ENCODE results near the gene KNSTRN.

The KNSTRN gene

GRCh38 chr15:40382580-40383456, at the start of gene KNSTRN:
Gene KNSTRN (plus strand): TSS chr15:40382721. CDS start chr15:40382836, 115 bp downstream.
- H3K27me3 Mint-ChIP-seq (ENCODE audit: low read depth, poor library complexity), result peaks cover 7% of the 10 kb centered on the region
- H3K9me3 Mint-ChIP-seq, result no peaks in the 10 kb centered on the region
- H3K36me3 Mint-ChIP-seq (ENCODE audit: low read depth), result peaks cover 42% of the 10 kb centered on the region
- peak; percentile 91 for DNase-seq
- H3K4me3 Mint-ChIP-seq, result peak within 1 kb of the TSS; percentile 99
- H3K27ac Mint-ChIP-seq, result peak within 1 kb of the TSS; percentile 95
- peaks cover 37% of the 10 kb centered on the region for H3K4me1 Mint-ChIP-seq
- TF ChIP-seq, protein P1, sequence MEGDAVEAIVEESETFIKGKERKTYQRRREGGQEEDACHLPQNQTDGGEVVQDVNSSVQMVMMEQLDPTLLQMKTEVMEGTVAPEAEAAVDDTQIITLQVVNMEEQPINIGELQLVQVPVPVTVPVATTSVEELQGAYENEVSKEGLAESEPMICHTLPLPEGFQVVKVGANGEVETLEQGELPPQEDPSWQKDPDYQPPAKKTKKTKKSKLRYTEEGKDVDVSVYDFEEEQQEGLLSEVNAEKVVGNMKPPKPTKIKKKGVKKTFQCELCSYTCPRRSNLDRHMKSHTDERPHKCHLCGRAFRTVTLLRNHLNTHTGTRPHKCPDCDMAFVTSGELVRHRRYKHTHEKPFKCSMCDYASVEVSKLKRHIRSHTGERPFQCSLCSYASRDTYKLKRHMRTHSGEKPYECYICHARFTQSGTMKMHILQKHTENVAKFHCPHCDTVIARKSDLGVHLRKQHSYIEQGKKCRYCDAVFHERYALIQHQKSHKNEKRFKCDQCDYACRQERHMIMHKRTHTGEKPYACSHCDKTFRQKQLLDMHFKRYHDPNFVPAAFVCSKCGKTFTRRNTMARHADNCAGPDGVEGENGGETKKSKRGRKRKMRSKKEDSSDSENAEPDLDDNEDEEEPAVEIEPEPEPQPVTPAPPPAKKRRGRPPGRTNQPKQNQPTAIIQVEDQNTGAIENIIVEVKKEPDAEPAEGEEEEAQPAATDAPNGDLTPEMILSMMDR (IDR thresholded peaks at IDR 0.05), result no peak

DNA sequence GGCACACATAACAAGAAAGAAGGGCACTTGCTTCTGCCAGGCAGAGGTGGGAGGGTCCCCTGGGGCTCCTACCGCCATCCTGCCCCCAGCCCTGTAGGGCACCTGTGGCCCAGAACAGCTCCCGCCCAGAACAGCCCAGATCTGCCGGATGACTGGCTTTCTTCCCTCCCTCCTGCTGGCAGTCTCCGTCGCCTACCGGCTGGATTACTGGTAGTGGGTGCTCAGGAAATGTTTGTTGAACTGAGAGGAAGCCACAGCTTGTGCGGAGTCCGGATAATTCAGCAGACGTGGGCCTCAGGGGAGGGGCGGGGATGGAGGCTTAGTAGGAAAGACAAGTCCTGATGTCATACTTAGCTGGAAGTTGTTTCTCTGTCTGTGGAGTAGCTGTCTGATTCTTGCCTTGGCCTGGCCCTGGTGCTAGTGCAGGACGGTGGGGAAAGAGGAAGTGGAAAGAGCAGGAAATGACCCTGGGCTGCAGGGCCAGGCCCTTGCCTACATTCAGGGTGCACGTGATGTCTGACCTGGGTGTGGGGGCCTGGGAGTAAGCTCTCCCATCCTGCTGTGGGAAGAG, 48.5 kb upstream of the KNSTRN start:
- no peak overlapping the region for H3K4me3 Mint-ChIP-seq
- peaks cover 8% of the 10 kb centered on the region for H3K27me3 Mint-ChIP-seq (ENCODE audit: low read depth, poor library complexity)
- no peak for DNase-seq
- H3K9me3 Mint-ChIP-seq, result no peaks in the 10 kb centered on the region
- H3K27ac Mint-ChIP-seq, result no peak overlapping the region
- H3K4me1 Mint-ChIP-seq, result peaks cover 48% of the 10 kb centered on the region
- TF ChIP-seq, protein P1 (IDR thresholded peaks at IDR 0.05), result no peak
- H3K36me3 Mint-ChIP-seq (ENCODE audit: low read depth), result no peaks in the 10 kb centered on the region

- H3K36me3 Mint-ChIP-seq (ENCODE audit: low read depth), result no peaks in the 10 kb centered on the region
- TF ChIP-seq, protein P1 (IDR thresholded peaks at IDR 0.05), result no peak
- peaks cover 10% of the 10 kb centered on the region for H3K27me3 Mint-ChIP-seq (ENCODE audit: low read depth, poor library complexity)
- H3K27ac Mint-ChIP-seq, result no peak overlapping the region
- no peaks in the 10 kb centered on the region for H3K9me3 Mint-ChIP-seq
- peaks cover 46% of the 10 kb centered on the region for H3K4me1 Mint-ChIP-seq
- H3K4me3 Mint-ChIP-seq, result no peak overlapping the region
- no peak for DNase-seq
Measured at GRCh38 chr15:40334541-40334940, 48.0 kb upstream of the KNSTRN start.

DNA sequence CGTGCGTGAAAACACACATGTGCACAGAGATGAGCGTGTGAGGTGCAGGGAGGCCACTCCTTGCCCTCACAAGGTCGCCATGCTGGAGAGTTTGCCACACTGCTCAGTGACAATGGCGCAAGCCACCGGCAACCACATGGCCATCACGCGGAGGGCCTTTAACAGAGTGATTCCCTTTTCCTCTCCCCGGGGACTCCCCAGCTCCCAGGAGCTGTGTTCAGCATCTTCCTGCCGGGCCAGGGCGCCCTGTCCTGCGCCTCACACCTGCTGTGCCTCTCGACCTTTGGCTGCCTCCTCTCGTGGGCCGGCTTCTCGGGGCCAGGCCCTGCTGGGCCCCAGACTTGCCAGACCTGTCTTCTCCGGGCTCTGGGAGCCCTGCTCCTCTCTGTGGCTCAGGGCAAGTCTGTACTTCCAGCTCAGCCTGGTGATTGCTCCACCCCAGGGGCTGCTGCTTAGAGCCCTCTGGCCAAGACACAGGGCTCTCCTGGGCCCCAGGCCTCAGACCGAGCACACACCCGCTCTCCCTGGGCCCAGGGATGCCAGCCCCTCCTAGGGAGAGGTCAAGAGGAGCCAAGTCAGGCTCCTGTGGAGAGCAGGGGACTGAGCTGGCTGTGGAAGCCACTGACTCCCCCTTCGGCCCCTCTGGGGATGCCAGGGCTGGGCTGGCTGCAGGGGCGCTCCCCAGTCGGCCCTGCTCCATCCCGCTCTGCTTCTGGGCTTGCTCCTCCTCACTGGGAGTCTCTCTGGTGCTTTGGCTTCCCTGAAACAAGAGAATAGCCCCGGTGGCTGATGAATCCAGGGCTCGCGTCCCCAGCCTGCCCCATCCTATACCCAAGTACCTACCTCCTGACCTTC, 47.4 kb upstream of the KNSTRN start:
- peaks cover 49% of the 10 kb centered on the region for H3K4me1 Mint-ChIP-seq
- no peaks in the 10 kb centered on the region for H3K9me3 Mint-ChIP-seq
- no peak overlapping the region for H3K27ac Mint-ChIP-seq
- H3K4me3 Mint-ChIP-seq, result no peak overlapping the region
- TF ChIP-seq, protein P1 (IDR thresholded peaks at IDR 0.05), result no peak
- H3K36me3 Mint-ChIP-seq (ENCODE audit: low read depth), result no peaks in the 10 kb centered on the region
- DNase-seq, result no peak
- peaks cover 13% of the 10 kb centered on the region for H3K27me3 Mint-ChIP-seq (ENCODE audit: low read depth, poor library complexity)

DNA sequence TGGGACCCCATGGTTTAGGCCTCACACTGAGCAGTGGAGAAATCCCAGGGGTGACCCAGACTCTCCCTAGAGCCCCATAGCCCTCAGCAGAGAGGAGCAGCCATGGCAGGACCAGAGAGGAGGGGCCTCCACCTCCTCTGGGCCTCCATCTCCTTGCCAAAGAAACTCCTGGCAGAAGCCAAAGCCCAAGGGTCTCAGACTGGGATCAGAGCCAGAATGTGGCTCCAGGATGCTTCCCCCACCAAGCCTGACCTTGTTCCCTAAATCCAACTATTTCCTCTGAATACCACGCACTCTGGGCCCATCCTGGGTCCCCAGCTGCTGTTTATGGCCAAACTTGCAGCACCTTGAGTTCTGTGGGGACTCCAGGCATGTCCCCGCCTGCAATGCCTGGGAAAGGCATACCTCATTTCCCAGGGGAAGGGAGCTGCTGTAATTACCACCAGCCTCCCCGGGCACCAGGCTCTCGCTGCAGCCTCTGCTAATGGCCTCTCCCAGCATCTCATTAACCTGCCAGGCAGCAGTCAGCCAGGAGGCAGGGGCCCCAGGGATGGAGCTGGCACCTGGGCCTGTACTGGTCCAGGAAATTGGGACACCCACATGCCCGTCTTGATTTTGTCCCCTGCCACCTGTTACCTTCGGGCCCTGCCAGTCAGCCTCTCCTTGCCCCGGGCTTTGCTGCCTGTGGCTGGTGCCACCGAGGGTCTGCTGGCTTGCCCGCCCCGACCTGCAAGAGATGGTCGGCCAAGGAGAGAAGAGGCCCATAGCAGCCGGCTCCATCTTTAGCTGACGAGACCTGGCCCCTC, 46.4 kb upstream of the KNSTRN start:
- Mint-ChIP-seq H3K9me3 (no peaks in the 10 kb centered on the region), H3K4me3 (no peak overlapping the region), H3K27ac (no peak overlapping the region), H3K27me3 (ENCODE audit: low read depth, poor library complexity) (peaks cover 13% of the 10 kb centered on the region), H3K4me1 (peaks cover 51% of the 10 kb centered on the region), H3K36me3 (ENCODE audit: low read depth) (no peaks in the 10 kb centered on the region)
- DNase-seq, result no peak
- TF ChIP-seq, protein P1 (IDR thresholded peaks at IDR 0.05), result no peak
